Nephron (organoid): ENCODE measurements around the gene DEPDC5.

Source experiments
- H3K27ac Mint-ChIP-seq, 3 experiments: 2 replicates each; pipeline ENCODE4 v1.8.0; 2020; ENCODE audit warnings: mixed read lengths in 3 of 3, mild to moderate bottlenecking in 2 of 3, moderate library complexity in 1 of 3
- H3K27me3 Mint-ChIP-seq: 2 replicates; pipeline ENCODE4 v1.8.0; 2021; ENCODE audit warnings: low read depth, mild to moderate bottlenecking, moderate library complexity, mixed read lengths
- H3K36me3 Mint-ChIP-seq: 2 replicates; pipeline ENCODE4 v1.8.0; 2020; ENCODE audit warnings: low read depth, mixed read lengths
- H3K4me1 Mint-ChIP-seq: 2 replicates; pipeline ENCODE4 v1.8.0; 2020; ENCODE audit warnings: mixed read lengths
- H3K4me3 Mint-ChIP-seq, 3 experiments: 2 replicates each; pipeline ENCODE4 v1.8.0; 2020; ENCODE audit warnings: mild to moderate bottlenecking in 3 of 3, mixed read lengths in 3 of 3, moderate library complexity in 2 of 3
- H3K9me3 Mint-ChIP-seq: 2 replicates; pipeline ENCODE4 v1.8.0; 2020; ENCODE audit warnings: mixed read lengths
- CTCF ChIP-seq, 3 experiments: fragments of 200-600 bp; sonication (generic); IDR thresholded peaks; one replicate each; pipeline ENCODE4 v1.5.0; 2021; ENCODE audit warnings: antibody characterized with exemption in 3 of 3; ENCODE audit not compliant: unreplicated experiment in 3 of 3

DEPDC5 gene

GRCh38 chr22:31919730-31920129 lies 165.9 kb downstream of the DEPDC5 start:
- Mint-ChIP-seq H3K9me3 (no peaks in the 10 kb centered on the region), H3K27ac (no peak overlapping the region), H3K4me1 (peaks cover 22% of the 10 kb centered on the region), H3K36me3 (no peaks in the 10 kb centered on the region), H3K27me3 (peaks cover 4% of the 10 kb centered on the region), H3K4me3 (no peak overlapping the region)
- TF ChIP-seq CTCF (IDR thresholded peaks at IDR 0.05; ENCODE audit: unreplicated experiment in 3 of 3): no peak

DNA sequence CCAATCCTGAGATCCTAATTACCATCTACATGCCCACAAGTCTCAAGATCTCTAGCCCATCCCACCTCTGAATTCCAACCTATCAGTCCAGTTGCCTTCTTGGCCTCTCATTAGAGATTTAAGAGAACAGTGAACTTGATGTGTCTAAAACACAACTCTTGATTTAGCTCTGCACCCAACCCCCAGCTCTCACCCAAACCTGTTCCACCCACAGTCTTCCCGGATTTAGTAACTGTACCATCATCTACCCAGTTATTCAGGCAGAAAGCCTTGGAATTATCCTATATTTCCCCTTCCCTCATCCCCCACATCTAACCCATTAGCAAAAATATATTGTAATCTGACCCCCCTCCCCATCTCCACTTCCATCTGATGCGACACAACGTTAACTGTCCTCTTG lies 166.5 kb downstream of the DEPDC5 start:
- Mint-ChIP-seq H3K36me3 (no peaks in the 10 kb centered on the region), H3K4me1 (peaks cover 22% of the 10 kb centered on the region), H3K4me3 (no peak overlapping the region), H3K9me3 (no peaks in the 10 kb centered on the region), H3K27ac (no peak overlapping the region), H3K27me3 (peaks cover 4% of the 10 kb centered on the region)
- no peak for TF ChIP-seq CTCF (IDR thresholded peaks at IDR 0.05; ENCODE audit: unreplicated experiment in 3 of 3)

DNA sequence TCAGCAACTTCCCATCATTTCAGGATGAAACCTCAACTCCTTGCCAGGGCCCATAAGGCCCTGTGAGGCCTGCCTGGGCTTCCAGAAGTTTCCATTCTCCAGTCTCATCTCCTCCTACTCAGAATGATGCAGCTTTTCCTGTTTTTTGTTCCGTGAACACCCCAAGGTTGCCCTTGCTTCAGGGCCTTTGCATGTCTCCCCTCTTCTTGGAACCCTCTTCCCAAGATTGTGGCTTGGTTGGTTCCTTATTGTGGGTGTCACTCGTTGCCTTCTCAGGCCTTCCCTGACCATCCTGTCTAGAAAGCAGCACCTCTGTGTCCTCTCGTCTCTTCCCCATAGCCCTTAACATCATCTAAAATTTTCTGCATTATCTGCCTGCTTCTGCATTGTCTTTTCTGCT lies 167.3 kb downstream of the DEPDC5 start:
- Mint-ChIP-seq H3K27ac (no peak overlapping the region), H3K4me3 (no peak overlapping the region), H3K9me3 (no peaks in the 10 kb centered on the region), H3K27me3 (peaks cover 4% of the 10 kb centered on the region), H3K36me3 (no peaks in the 10 kb centered on the region), H3K4me1 (peaks cover 22% of the 10 kb centered on the region)
- TF ChIP-seq CTCF (IDR thresholded peaks at IDR 0.05; ENCODE audit: unreplicated experiment in 3 of 3): no peak

GRCh38 chr22:31922534-31922933 lies 168.7 kb downstream of the DEPDC5 start:
- no peak overlapping the region for H3K4me3 Mint-ChIP-seq
- no peaks in the 10 kb centered on the region for H3K36me3 Mint-ChIP-seq
- H3K9me3 Mint-ChIP-seq: no peaks in the 10 kb centered on the region
- H3K4me1 Mint-ChIP-seq: peaks cover 14% of the 10 kb centered on the region
- H3K27me3 Mint-ChIP-seq: peaks cover 4% of the 10 kb centered on the region
- no peak for TF ChIP-seq CTCF (IDR thresholded peaks at IDR 0.05; ENCODE audit: unreplicated experiment in 3 of 3)
- H3K27ac Mint-ChIP-seq: no peak overlapping the region

DNA sequence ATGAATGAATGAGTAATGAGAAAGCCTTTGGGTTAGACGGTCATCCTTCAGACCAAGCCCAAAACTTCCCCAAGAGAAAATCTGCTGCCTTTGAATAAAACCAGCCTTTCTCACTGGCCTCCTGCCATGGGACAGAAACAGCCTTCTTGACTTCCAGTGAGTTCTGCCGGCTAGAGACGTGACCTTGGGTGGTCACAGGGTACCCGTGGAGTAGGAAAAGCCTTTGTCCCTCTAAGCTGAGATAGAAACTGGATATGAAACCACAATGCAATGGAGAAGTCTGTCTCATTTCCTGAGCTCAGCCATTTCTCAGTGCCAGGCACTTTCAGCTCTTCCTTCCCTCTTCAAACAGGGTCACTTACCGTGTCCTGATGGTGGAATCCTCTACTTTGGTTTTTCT lies 169.3 kb downstream of the DEPDC5 start:
- Mint-ChIP-seq H3K27ac (peak overlapping the region in 1 of 3 experiments; percentile 49), H3K27me3 (peaks cover 4% of the 10 kb centered on the region), H3K4me1 (peaks cover 12% of the 10 kb centered on the region), H3K9me3 (no peaks in the 10 kb centered on the region), H3K4me3 (no peak overlapping the region), H3K36me3 (no peaks in the 10 kb centered on the region)
- TF ChIP-seq CTCF (IDR thresholded peaks at IDR 0.05; ENCODE audit: unreplicated experiment in 3 of 3): no peak

- Mint-ChIP-seq H3K4me1 (peaks cover 12% of the 10 kb centered on the region), H3K27me3 (peaks cover 4% of the 10 kb centered on the region), H3K36me3 (no peaks in the 10 kb centered on the region), H3K4me3 (no peak overlapping the region), H3K9me3 (no peaks in the 10 kb centered on the region), H3K27ac (peak overlapping the region in 1 of 3 experiments; percentile 49)
- TF ChIP-seq CTCF (IDR thresholded peaks at IDR 0.05; ENCODE audit: unreplicated experiment in 3 of 3): no peak
Measured at GRCh38 chr22:31923747-31924146, 169.9 kb downstream of the DEPDC5 start.
